ENCODE measurements around the gene FUZ. TPM values are rescaled to one million over a fixed set of nuclear protein-coding genes. Genes with fewer than 3 reads are reported as not detected.

FUZ gene
- total RNA-seq, 6 experiments from 2014 or later, result 9.4 to 14.2 (median 11.7) TPM

- no peak for TF ChIP-seq CTCF (IDR thresholded peaks at IDR 0.05)
- Mint-ChIP-seq H3K9me3 (no peaks in the 10 kb centered on the region), H3K36me3 (ENCODE audit: low read depth) (peaks cover 53% of the 10 kb centered on the region), H3K4me3 (no peak overlapping the region), H3K27me3 (ENCODE audit: insufficient read depth) (peaks cover 4% of the 10 kb centered on the region), H3K27ac (no peak overlapping the region), H3K4me1 (ENCODE audit: low read depth) (peaks cover 5% of the 10 kb centered on the region)
- DNase-seq, result no peak
Measured at GRCh38 chr19:49837425-49837824, 24.3 kb upstream of the FUZ start.

- Mint-ChIP-seq H3K9me3 (no peaks in the 10 kb centered on the region), H3K36me3 (ENCODE audit: low read depth) (peaks cover 56% of the 10 kb centered on the region), H3K4me1 (ENCODE audit: low read depth) (peaks cover 9% of the 10 kb centered on the region), H3K27me3 (ENCODE audit: insufficient read depth) (peaks cover 4% of the 10 kb centered on the region), H3K4me3 (no peak overlapping the region), H3K27ac (no peak overlapping the region)
- DNase-seq, result no peak
- TF ChIP-seq CTCF (IDR thresholded peaks at IDR 0.05), result no peak
Measured at GRCh38 chr19:49837009-49837310, 23.9 kb upstream of the FUZ start.

- H3K27ac Mint-ChIP-seq, result no peak overlapping the region; the same call in 1 of the 2 replicates
- H3K9me3 Mint-ChIP-seq, result no peaks in the 10 kb centered on the region
- TF ChIP-seq CTCF (IDR thresholded peaks at IDR 0.05), result no peak
- H3K36me3 Mint-ChIP-seq (ENCODE audit: low read depth), result peaks cover 56% of the 10 kb centered on the region
- peaks cover 6% of the 10 kb centered on the region for H3K27me3 Mint-ChIP-seq (ENCODE audit: insufficient read depth)
- H3K4me1 Mint-ChIP-seq (ENCODE audit: low read depth), result peaks cover 9% of the 10 kb centered on the region
- no peak for DNase-seq
- H3K4me3 Mint-ChIP-seq, result no peak overlapping the region
Measured at GRCh38 chr19:49836176-49837008, 23.3 kb upstream of the FUZ start.

GRCh38 chr19:49835562-49835961, 22.5 kb upstream of the FUZ start:
- Mint-ChIP-seq H3K9me3 (no peaks in the 10 kb centered on the region), H3K4me3 (no peak overlapping the region), H3K27me3 (ENCODE audit: insufficient read depth) (peaks cover 7% of the 10 kb centered on the region), H3K36me3 (ENCODE audit: low read depth) (peaks cover 52% of the 10 kb centered on the region), H3K27ac (no peak overlapping the region), H3K4me1 (ENCODE audit: low read depth) (peaks cover 9% of the 10 kb centered on the region)
- no peak for DNase-seq
- no peak for TF ChIP-seq CTCF (IDR thresholded peaks at IDR 0.05)

- Mint-ChIP-seq H3K27me3 (ENCODE audit: insufficient read depth) (peaks cover 7% of the 10 kb centered on the region), H3K36me3 (ENCODE audit: low read depth) (peaks cover 36% of the 10 kb centered on the region), H3K4me3 (no peak overlapping the region), H3K9me3 (no peaks in the 10 kb centered on the region), H3K27ac (no peak overlapping the region), H3K4me1 (ENCODE audit: low read depth) (peaks cover 9% of the 10 kb centered on the region)
- DNase-seq, result no peak
- TF ChIP-seq CTCF (IDR thresholded peaks at IDR 0.05), result no peak
Measured at GRCh38 chr19:49833599-49833998, 20.5 kb upstream of the FUZ start.

Data from HFFc6 (cell line).